Hepatic stellate cell (primary cell): ENCODE measurements around the gene KLF6.

Source experiments
- DNase-seq: peaks from one replicate; pipeline ENCODE4 v3.0.0; 2011; ENCODE audit warnings: low spot score

The KLF6 gene

GRCh38 chr10:3787816-3788215, 2.8 kb upstream of the KLF6 start:
- DNase-seq = no peak

GRCh38 chr10:3787016-3787400, 2.0 kb upstream of the KLF6 start:
- no peak for DNase-seq

DNA sequence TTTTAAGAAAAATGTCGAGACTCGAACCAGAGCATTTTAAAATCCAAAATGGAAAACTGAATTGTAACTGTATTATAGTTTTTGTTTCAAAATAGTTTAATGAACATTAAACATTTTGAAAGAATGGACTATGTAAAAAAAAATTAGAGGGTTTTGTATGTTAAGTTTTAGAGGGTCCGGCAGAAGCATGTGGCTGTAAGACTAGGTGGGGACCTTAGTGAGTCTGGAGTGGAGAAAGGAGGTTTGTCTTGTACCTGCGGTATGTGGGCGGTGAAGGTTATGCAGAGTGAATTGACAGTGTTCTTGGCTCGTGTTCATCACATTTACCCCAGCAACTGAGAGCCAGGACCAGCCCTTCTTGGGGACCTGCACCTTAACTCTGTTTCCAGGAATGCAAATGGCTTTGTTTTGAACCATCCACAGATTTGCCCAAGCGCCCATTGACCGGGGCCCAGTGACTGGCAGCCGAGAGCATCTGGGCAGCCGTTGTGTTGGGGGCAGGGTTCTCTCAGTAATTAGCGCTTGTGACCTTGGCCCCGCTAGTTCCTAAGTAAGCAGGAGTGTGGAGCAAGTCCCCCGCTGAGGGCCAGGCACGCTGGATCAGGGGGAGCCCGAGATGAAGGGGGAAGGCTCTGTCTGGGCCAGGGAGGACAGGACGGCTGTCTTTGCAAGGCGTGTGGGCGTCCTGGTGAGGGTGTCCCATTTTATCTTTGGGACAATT, 1.4 kb upstream of the KLF6 start:
- DNase-seq = no peak

DNA sequence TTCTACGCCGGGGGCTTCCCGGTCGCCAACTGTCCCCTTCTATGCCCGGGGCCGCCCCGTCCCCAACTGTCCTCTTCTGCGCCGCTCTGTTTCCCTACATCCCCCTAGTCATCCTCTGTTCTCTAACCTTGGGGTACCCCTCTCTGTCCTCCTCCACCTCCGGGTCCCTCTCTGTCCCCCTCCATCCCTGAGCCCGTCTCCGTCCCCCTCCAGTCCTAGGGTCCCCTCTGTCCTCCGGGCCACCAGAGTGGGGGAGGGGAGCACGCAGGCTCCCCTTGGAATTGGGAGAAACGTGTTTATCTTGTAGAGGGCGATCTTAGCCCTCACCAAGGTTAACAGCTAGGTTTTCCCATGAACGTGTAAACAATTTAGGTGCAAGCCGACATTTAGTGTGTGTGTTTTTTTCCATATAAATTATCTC, 852 bp upstream of the KLF6 start:
- peak; percentile 58 for DNase-seq

DNA sequence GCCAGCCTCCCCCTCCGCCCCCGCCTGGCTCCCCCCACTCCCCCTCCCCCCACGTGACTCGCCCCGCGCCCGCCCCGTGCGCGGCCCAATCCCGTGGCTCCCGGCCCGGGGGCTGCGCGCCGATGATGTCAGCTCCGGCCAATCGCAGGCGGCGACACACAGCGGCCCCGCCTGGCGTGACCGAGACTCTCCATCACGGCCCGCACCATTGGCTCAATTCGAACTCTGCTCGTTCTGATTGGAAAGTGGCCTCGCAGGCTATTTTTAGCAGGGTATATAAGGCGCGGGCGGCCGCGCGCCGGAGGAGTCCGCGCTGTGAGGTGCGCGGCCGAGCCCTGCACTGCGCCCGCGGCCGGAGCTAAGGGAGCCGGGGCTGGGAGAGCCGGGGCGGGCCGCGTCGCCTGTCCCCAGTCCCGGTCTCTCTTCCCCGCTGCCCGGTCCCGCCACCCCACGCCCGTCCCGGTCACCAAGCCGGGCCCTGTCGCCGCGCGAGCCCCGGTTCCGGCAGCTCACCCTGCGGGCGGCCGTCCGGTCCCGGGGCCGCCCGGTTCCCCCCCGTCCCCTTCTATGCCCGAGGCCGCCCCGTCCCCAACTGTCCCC, 342 bp upstream of the KLF6 start:
- peak; percentile 100 for DNase-seq

DNA sequence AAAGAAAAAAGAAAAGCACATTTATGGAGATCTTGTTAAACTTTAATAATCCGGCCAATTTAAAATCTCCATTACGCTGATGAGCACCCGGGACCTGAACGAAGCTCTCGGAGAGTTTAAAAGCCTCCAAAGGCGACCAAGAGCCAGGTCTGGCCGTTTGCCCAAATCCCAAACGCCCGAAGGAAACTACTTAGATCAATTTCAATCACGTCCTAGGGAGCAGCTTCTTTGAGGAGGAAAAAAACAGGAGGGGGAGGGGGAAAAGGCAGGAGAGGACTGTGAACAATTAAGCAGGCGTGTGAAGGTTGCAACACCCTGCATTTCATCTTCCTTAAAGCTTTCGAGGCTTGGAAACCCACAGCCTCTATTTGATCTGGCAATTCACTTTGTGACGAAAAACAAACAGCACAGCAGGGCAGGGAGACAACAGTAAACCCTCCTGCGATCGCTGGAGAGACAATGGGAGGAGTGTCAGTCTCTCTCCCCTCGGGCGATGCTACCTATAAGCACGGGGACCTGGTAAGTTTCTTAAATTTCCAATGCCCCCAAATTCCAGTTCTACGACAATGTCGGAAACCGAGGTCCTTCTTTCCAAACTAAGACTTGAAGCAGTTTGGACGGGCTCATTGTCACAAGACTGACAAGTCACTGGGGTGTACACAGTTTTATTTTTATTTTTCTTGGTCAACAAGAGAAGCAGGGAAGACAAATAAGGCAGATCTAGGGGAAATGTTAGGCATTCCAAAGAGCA, 1.2 kb downstream of the KLF6 start:
- peak; percentile 36 for DNase-seq

DNA sequence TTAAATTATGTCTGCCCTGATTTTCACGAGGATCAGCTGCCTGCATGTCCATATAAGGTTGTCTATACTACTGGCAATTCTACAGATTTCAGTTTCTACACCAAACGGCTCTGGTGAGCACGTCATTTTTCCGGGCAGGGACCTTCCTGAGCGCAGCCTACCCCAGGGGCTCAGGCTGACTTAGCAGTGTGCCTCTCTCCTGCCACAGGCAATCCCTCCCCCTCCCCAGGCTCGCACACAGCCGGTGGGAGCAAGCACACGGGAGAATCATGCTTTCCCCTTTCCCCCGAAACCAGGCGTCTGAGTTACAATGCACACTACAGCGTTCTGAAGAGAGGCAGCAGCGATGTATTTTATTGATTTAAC, 1.7 kb downstream of the KLF6 start:
- DNase-seq = peak; percentile 54

- DNase-seq = peak; percentile 74
These were observed 2.3 kb downstream of the KLF6 start for GRCh38 chr10:3782451-3783315.

DNA sequence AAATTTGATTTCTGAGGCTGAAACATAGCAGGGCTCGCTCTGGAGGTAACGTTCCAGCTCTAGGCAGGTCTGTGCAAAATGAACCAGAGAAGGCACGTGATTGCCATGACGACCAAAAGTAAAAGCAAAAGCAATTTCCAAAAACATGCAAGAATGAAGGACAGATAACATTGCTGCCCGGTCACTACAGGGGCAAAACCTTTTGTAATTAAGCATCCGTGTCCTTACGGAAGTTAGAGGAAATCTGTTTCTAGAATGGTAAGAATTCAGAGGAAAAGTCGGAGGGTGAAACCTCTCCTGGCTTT, 2.9 kb downstream of the KLF6 start:
- no peak for DNase-seq

GRCh38 chr10:3781468-3782145, 3.4 kb downstream of the KLF6 start:
- peak; percentile 51 for DNase-seq

DNA sequence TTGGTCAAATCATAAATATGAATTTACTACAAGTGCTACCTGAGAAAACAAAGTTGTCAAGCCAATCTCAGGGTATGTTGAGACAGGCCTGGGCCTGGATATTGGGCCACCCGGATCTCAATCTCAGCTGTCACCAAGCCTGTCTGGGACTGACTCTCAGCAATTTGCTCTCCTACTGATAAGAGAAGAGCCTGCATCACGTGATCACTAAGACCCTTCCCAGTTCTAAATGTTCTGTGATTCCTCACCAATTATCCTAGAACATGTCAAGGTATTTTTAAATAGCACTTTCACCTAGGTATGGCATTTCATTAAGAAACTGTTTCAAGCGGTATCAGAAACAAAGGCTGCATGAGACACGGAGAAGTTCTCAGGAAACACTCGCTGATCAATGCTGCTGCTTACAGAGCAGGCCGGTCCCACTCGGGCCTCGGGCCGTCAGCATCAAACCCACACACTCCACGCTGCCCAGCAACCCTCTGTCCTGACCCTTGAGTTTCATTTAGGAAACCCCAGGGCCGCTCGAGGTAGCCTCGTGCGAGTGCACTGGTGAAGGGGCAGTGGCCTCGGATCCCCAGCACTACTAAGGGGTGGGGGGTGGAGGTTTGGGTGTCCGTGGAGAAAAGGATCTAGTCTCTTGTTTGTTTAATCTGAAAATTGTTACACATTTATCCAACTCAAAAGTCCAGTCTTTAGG, 4.1 kb downstream of the KLF6 start:
- peak; percentile 17 for DNase-seq

GRCh38 chr10:3780021-3780770, 4.8 kb downstream of the KLF6 start:
- DNase-seq = peak; percentile 36

GRCh38 chr10:3779158-3779741, 5.8 kb downstream of the KLF6 start:
- peak; percentile 12 for DNase-seq

DNA sequence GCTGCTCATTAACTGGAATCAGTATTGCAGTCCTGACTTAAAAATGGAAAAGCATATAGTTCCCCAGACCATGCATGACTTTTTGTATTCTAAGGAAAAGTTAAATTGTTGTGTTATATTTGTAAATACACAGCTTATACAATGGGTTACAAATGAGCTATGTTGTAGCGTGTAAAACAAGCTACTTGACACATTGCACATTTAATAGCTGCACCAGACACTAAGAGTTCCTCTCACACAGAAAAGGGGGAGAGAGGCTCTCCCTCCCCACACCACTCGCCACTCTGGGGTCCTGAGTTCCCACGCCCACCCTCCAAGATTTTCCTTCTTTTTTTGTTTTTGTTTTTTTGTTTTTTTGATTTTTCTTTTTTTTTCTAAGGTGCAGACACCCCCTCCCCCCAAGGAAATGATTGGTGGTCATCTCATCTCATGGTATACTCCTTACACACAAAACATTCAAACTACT, 6.3 kb downstream of the KLF6 start:
- no peak for DNase-seq

DNA sequence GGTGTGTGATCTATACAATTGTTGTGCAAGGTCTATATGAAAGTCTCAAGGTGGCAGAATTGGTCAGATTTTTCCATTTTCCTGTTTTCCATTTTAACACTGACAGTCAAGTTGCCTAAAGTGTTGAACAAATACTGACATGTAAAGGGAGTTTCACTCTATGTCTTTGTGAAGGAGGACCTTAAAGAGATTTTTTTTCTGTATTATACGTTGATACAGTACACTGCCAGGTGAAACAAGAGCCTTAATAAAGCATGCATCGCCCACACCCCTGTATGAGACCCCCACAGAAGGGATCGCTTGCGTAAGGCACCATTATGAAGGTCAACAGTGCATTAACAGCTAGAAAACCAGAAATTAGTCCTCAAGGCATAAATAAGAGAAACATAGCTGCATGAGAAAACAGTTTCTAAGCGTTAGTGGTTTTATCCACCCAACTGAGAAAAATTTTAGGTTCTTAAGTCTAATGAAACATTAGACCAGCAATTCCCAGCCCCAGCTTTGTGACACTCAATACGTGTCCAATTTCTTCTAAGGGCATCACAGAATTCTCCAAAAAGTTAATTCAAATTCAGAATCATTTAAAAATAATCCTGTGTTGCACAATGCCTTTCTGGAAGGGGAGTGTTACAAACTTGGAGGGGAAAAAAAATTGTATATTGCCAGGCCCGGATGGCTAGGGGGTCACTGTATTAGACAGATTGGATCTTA, 6.9 kb downstream of the KLF6 start:
- no peak for DNase-seq

DNA sequence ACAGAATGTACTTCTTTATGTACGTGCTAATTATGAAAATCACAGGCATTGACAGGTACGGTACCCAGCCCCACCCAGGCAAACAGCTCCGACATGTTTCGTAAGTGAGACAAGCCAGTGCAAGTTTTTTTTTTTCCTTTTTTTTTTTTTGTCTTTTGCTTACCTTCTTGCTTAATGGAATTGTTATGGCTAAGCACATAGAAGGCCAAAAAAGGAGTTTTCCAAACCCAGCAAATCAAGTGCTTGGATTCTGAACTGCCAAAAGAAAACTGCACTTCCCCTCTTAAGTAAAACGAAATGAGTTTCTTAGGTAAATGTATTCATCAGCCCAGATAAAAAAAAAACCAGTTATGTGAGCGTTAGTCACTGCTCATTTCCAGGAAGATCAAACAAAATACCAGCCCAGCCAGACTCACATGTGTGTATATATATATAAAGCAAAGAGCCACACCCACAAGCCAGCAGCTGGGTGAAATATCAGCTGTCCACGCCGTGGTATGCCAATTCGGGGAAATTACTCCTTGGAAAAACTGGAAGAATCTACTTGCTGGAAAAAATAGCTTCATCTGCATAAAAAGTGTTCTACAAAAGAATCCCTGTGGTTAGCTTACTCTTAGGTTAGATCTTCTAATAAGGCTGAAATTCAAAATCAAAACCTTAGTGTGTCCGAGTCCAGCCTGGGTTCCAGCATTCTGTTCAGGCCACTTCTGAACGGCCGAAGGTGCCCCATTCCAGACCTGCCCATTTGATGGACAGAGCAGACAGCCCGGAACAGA, 8.0 kb downstream of the KLF6 start:
- peak; percentile 40 for DNase-seq

DNA sequence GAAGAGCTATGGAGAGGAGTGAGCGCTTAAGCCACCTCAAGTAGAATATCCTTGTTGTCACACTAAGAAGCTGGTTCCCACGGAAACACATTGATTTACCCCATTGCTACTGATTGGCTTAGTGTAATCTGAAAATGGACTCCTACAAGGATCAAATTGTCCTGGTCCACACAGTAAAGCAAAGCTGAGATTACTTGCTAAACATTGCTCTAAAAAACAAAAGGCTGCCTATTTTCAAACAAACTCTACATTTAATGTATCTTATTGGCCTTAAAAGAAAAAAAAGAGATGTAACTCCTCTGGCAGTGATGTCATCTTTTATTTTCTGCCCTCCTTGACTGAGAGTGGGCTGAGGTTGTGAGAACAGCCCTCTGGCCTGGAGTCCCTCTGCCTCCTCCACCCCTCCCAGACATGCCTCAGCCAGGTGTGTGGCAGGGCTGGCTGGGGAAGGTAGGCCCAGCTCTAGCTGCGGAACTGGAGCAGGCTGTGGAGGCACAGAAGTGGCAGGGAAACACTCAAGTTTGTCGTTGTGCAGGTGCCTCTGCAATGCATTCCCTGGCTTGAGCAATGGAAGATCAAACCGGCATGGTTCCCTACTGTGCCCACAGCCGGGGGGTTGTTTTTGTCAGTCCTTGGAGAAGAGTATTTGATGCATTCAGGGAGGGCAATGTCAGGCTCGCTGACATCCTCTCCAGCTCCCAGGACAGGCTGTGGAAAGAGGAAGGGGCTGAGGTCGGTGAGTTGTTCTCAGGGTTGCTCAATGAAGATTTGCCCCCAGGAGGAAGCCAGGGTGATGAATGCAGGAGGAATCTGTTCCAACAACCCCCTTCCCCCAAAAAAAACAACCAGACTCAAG, 9.1 kb downstream of the KLF6 start:
- peak; percentile 26 for DNase-seq
